ENCODE results near the gene KCNN1. TPM values are rescaled to one million over a fixed set of nuclear protein-coding genes. Genes with fewer than 3 reads are reported as not detected.
A peak's percentile ranks its signal among the peaks of the same experiment; 100 is the strongest.

Gene KCNN1
- polyA plus RNA-seq, 1 donor from 2014 or later: 9.9 TPM

DNA sequence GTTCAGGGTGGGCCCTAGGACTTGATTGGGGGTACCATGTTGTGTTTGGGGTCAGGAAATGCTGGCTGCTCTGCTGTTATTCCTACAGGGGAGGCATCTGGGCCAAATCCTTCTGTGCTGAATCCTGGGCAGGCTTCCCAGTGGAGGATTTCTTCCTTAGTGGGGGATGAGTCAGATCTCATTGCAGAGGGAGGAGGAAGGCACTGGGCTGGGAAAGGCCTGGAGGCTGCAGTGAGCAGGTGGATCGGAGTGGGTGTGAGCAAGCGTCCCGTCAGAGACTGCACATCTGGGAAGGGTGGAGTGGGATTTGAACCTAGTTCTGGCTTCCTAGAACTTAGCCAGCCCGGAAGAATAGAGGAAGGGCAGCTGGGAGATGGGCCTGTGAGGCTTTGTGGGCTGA lies 22.6 kb upstream of the KCNN1 start:
- Histone ChIP-seq H3K36me3 (ENCODE audit: insufficient read depth, low read length) (no peaks in the 10 kb centered on the region), H3F3A (ENCODE audit: insufficient read depth, low read length, poor library complexity, severe bottlenecking) (no peaks in the 10 kb centered on the region), H3K27ac (ENCODE audit: low read length) (no peak overlapping the region), H3K9ac (ENCODE audit: low read length) (no peak overlapping the region), H3K79me2 (replicated peaks; ENCODE audit: insufficient read depth, low read length) (no peaks in the 10 kb centered on the region), H3K4me3 (ENCODE audit: low read length) (no peak overlapping the region), H3K9me3 (ENCODE audit: low read length) (no peaks in the 10 kb centered on the region), H3K27me3 (ENCODE audit: insufficient read depth, low read depth, low read length) (no peaks in the 10 kb centered on the region), H3K9me2 (ENCODE audit: insufficient read depth, low read length) (no peaks in the 10 kb centered on the region), H3K4me2 (ENCODE audit: low read length) (no peak overlapping the region), H2AFZ (ENCODE audit: low read depth, low read length) (no peak overlapping the region), H4K20me1 (ENCODE audit: insufficient read depth) (no peaks in the 10 kb centered on the region)
- no peak for TF ChIP-seq EZH2 (IDR thresholded peaks at IDR 0.05; ENCODE audit: borderline replicate concordance, insufficient read depth, low read length, poor library complexity, severe bottlenecking)
- no peak for TF ChIP-seq RAD21 (conservative IDR thresholded peaks at IDR 0.05)
- TF ChIP-seq, protein P1, sequence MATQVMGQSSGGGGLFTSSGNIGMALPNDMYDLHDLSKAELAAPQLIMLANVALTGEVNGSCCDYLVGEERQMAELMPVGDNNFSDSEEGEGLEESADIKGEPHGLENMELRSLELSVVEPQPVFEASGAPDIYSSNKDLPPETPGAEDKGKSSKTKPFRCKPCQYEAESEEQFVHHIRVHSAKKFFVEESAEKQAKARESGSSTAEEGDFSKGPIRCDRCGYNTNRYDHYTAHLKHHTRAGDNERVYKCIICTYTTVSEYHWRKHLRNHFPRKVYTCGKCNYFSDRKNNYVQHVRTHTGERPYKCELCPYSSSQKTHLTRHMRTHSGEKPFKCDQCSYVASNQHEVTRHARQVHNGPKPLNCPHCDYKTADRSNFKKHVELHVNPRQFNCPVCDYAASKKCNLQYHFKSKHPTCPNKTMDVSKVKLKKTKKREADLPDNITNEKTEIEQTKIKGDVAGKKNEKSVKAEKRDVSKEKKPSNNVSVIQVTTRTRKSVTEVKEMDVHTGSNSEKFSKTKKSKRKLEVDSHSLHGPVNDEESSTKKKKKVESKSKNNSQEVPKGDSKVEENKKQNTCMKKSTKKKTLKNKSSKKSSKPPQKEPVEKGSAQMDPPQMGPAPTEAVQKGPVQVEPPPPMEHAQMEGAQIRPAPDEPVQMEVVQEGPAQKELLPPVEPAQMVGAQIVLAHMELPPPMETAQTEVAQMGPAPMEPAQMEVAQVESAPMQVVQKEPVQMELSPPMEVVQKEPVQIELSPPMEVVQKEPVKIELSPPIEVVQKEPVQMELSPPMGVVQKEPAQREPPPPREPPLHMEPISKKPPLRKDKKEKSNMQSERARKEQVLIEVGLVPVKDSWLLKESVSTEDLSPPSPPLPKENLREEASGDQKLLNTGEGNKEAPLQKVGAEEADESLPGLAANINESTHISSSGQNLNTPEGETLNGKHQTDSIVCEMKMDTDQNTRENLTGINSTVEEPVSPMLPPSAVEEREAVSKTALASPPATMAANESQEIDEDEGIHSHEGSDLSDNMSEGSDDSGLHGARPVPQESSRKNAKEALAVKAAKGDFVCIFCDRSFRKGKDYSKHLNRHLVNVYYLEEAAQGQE (IDR thresholded peaks at IDR 0.05; ENCODE audit: borderline replicate concordance): no peak
- TF ChIP-seq TAF1 (IDR thresholded peaks at IDR 0.05; ENCODE audit: low read depth): no peak
- TF ChIP-seq POLR2AphosphoS5 (IDR thresholded peaks at IDR 0.05): no peak
- TF ChIP-seq, protein P2, sequence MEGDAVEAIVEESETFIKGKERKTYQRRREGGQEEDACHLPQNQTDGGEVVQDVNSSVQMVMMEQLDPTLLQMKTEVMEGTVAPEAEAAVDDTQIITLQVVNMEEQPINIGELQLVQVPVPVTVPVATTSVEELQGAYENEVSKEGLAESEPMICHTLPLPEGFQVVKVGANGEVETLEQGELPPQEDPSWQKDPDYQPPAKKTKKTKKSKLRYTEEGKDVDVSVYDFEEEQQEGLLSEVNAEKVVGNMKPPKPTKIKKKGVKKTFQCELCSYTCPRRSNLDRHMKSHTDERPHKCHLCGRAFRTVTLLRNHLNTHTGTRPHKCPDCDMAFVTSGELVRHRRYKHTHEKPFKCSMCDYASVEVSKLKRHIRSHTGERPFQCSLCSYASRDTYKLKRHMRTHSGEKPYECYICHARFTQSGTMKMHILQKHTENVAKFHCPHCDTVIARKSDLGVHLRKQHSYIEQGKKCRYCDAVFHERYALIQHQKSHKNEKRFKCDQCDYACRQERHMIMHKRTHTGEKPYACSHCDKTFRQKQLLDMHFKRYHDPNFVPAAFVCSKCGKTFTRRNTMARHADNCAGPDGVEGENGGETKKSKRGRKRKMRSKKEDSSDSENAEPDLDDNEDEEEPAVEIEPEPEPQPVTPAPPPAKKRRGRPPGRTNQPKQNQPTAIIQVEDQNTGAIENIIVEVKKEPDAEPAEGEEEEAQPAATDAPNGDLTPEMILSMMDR (IDR thresholded peaks at IDR 0.05; ENCODE audit: poor library complexity, severe bottlenecking): no peak
- no peak for TF ChIP-seq MXI1 (conservative IDR thresholded peaks at IDR 0.05; ENCODE audit: poor library complexity, severe bottlenecking)
- no peak for TF ChIP-seq SMC3 (conservative IDR thresholded peaks at IDR 0.05; ENCODE audit: poor library complexity)
- no peak for TF ChIP-seq EP300 (conservative IDR thresholded peaks at IDR 0.05; ENCODE audit: poor library complexity, severe bottlenecking)

DNA sequence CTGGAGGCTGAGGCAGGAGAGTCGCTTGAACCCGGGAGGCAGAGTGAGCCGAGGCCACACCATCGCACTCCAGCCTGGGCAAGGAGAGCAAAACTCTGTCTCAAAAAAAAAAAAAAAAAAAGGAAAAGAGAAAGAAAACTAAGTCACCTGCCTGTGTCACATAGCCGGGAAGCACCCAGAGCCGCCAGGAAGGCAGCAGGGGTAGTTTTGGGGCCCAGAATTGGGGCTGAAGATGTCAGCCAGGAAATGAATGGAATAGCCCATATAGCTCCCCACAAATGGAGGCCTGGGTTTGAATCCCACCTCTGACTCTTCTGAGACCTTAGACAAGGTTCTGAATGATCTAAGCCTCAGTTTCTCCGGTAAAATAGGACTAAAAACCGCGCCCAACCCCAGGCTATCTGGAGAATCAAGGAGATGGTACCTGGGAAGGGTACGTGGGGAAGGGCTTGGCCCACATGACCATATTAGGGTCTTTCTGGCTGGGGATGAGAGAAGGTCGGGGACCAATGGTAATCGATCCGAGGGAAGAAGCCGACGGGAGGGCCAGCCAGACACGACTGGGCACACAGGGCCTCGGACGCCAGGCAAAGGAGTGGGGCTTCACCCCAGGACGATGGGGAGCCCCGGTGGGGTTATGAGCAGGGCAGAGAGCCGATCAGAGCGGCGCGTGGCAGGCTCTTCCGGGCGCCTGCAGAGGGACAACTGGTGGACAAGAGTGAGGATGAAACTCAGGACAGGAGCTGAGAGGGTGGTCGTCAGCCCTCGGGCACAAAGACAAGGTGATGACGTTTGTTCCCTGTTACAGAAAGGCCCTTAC lies 19.7 kb upstream of the KCNN1 start:
- H3K36me3 ChIP-seq (ENCODE audit: insufficient read depth, low read length): no peaks in the 10 kb centered on the region
- H3K27me3 ChIP-seq (ENCODE audit: insufficient read depth, low read depth, low read length): no peaks in the 10 kb centered on the region
- H3K79me2 ChIP-seq (replicated peaks; ENCODE audit: insufficient read depth, low read length): peaks cover under 1% of the 10 kb centered on the region
- no peaks in the 10 kb centered on the region for H3K9me2 ChIP-seq (ENCODE audit: insufficient read depth, low read length)
- H2AFZ ChIP-seq (ENCODE audit: low read depth, low read length): no peak overlapping the region
- peak overlapping the region; percentile 59 for H3K4me2 ChIP-seq (ENCODE audit: low read length)
- H3K27ac ChIP-seq (ENCODE audit: low read length): peak overlapping the region; percentile 72
- peak overlapping the region; percentile 68 for H3K9ac ChIP-seq (ENCODE audit: low read length)
- no peaks in the 10 kb centered on the region for H3K9me3 ChIP-seq (ENCODE audit: low read length)
- no peaks in the 10 kb centered on the region for H3F3A ChIP-seq (ENCODE audit: insufficient read depth, low read length, poor library complexity, severe bottlenecking)
- TF ChIP-seq RAD21 (conservative IDR thresholded peaks at IDR 0.05): no peak
- no peak for TF ChIP-seq MXI1 (conservative IDR thresholded peaks at IDR 0.05; ENCODE audit: poor library complexity, severe bottlenecking)
- TF ChIP-seq, protein P2 (IDR thresholded peaks at IDR 0.05; ENCODE audit: poor library complexity, severe bottlenecking): no peak
- TF ChIP-seq POLR2AphosphoS5 (IDR thresholded peaks at IDR 0.05): no peak
- TF ChIP-seq, protein P1 (IDR thresholded peaks at IDR 0.05; ENCODE audit: borderline replicate concordance): no peak
- TF ChIP-seq EP300 (conservative IDR thresholded peaks at IDR 0.05; ENCODE audit: poor library complexity, severe bottlenecking): no peak
- no peak for TF ChIP-seq SMC3 (conservative IDR thresholded peaks at IDR 0.05; ENCODE audit: poor library complexity)
- no peaks in the 10 kb centered on the region for H4K20me1 ChIP-seq (ENCODE audit: insufficient read depth)
- H3K4me3 ChIP-seq (ENCODE audit: low read length): peak overlapping the region; percentile 65

All from neural cell (in vitro differentiated cells).